Osteocyte (in vitro differentiated cells): ENCODE results near the gene FGGY. TPM values are rescaled to one million over a fixed set of nuclear protein-coding genes. Genes with fewer than 3 reads are reported as not detected.

ENCODE experiments used
- DNase-seq: peaks from one replicate; pipeline ENCODE4 v3.0.0; 2021; ENCODE audit warnings: mixed read lengths; ENCODE audit not compliant: unreplicated experiment; ENCODE audit errors: extremely low spot score
- H3K27ac Mint-ChIP-seq: one replicate; pipeline ENCODE4 v1.8.0; 2021; ENCODE audit warnings: mild to moderate bottlenecking, mixed read lengths; ENCODE audit not compliant: unreplicated experiment
- H3K27me3 Mint-ChIP-seq: one replicate; pipeline ENCODE4 v1.8.0; 2021; ENCODE audit warnings: mixed read lengths; ENCODE audit not compliant: unreplicated experiment
- H3K36me3 Mint-ChIP-seq: one replicate; pipeline ENCODE4 v1.8.0; 2021; ENCODE audit warnings: mixed read lengths; ENCODE audit not compliant: unreplicated experiment
- H3K4me1 Mint-ChIP-seq: one replicate; pipeline ENCODE4 v1.8.0; 2021; ENCODE audit warnings: mixed read lengths; ENCODE audit not compliant: unreplicated experiment
- H3K4me3 Mint-ChIP-seq: one replicate; pipeline ENCODE4 v1.8.0; 2021; ENCODE audit warnings: mild to moderate bottlenecking, moderate library complexity, mixed read lengths; ENCODE audit not compliant: unreplicated experiment
- H3K9me3 Mint-ChIP-seq: one replicate; pipeline ENCODE4 v1.8.0; 2021; ENCODE audit warnings: mixed read lengths; ENCODE audit not compliant: unreplicated experiment
- CTCF ChIP-seq: fragments of 200-600 bp; sonication (generic); IDR thresholded peaks from 2 replicates; pipeline ENCODE4 v1.5.0; 2021; ENCODE audit warnings: antibody characterized with exemption, mild to moderate bottlenecking, moderate library complexity
- total RNA-seq: library from RNA; stranded (reverse); gene quantifications from 2 replicates; pipeline ENCODE4 v1.2.1, GENCODE V29; 2021

The FGGY gene
- total RNA-seq, 1 donor from 2014 or later = 9.1 TPM

GRCh38 chr1:59389847-59390246, 93.0 kb downstream of the FGGY start:
- Mint-ChIP-seq H3K36me3 (no peaks in the 10 kb centered on the region), H3K27me3 (no peaks in the 10 kb centered on the region), H3K27ac (no peak overlapping the region), H3K4me3 (no peak overlapping the region), H3K4me1 (peaks cover 34% of the 10 kb centered on the region), H3K9me3 (no peaks in the 10 kb centered on the region)
- DNase-seq = no peak
- no peak for TF ChIP-seq CTCF

GRCh38 chr1:59390307-59390706, 93.4 kb downstream of the FGGY start:
- Mint-ChIP-seq H3K4me3 (no peak overlapping the region), H3K27me3 (no peaks in the 10 kb centered on the region), H3K27ac (no peak overlapping the region), H3K4me1 (peaks cover 35% of the 10 kb centered on the region), H3K36me3 (no peaks in the 10 kb centered on the region), H3K9me3 (no peaks in the 10 kb centered on the region)
- DNase-seq = no peak
- no peak for TF ChIP-seq CTCF

- H3K27me3 Mint-ChIP-seq = no peaks in the 10 kb centered on the region
- DNase-seq = no peak
- no peak overlapping the region for H3K4me3 Mint-ChIP-seq
- peaks cover 35% of the 10 kb centered on the region for H3K4me1 Mint-ChIP-seq
- H3K27ac Mint-ChIP-seq = peak overlapping the region; percentile 58
- TF ChIP-seq CTCF = no peak
- H3K36me3 Mint-ChIP-seq = no peaks in the 10 kb centered on the region
- H3K9me3 Mint-ChIP-seq = no peaks in the 10 kb centered on the region
Measured at GRCh38 chr1:59391212-59392179, 94.6 kb downstream of the FGGY start.

- no peaks in the 10 kb centered on the region for H3K27me3 Mint-ChIP-seq
Measured at GRCh38 chr1:59393211-59394180, 96.6 kb downstream of the FGGY start.

More at GRCh38 chr1:59393211-59394180, 96.6 kb downstream of the FGGY start:
- H3K4me1 Mint-ChIP-seq = peaks cover 41% of the 10 kb centered on the region
- no peak for DNase-seq
- H3K27ac Mint-ChIP-seq = peak overlapping the region; percentile 88
- TF ChIP-seq CTCF = no peak
- H3K9me3 Mint-ChIP-seq = no peaks in the 10 kb centered on the region
- H3K4me3 Mint-ChIP-seq = no peak overlapping the region
- no peaks in the 10 kb centered on the region for H3K36me3 Mint-ChIP-seq
